Neural progenitor cell (in vitro differentiated cells): ENCODE data around the gene ANKRD66.

Experiments used
- CTCF ChIP-seq: fragments of 200-600 bp; sonication (generic); IDR thresholded peaks from 2 replicates; pipeline ENCODE4 v1.5.1; 2017; ENCODE audit warnings: antibody characterized with exemption, mild to moderate bottlenecking
- EZH2 ChIP-seq: fragments of 200-600 bp; sonication (generic); IDR thresholded peaks from 2 replicates; pipeline ENCODE4 v1.6.1; 2017; ENCODE audit warnings: antibody characterized with exemption, mild to moderate bottlenecking, moderate library complexity
- EZH2phosphoT487 ChIP-seq: fragments of 200-600 bp; sonication (generic); IDR thresholded peaks from 2 replicates; pipeline ENCODE4 v1.6.1; 2017; ENCODE audit warnings: antibody characterized with exemption

- TF ChIP-seq CTCF: no peak
- no peak for TF ChIP-seq EZH2
- TF ChIP-seq EZH2phosphoT487: no peak
These were observed 2.3 kb downstream of the ANKRD66 start for GRCh38 chr6:46748940-46749503.
